GM18520 (cell line): ENCODE measurements around the gene LGALSL.

ENCODE experiments used
- ATAC-seq: cut with Tn5 transposase; IDR thresholded peaks from one replicate; pipeline ENCODE4 v1.9.1; 2021; ENCODE audit not compliant: unreplicated experiment

Gene LGALSL

GRCh38 chr2:64470071-64470470 is 16.1 kb downstream of the LGALSL start:
- ATAC-seq = no peak

- no peak for ATAC-seq
These were observed 16.9 kb downstream of the LGALSL start for GRCh38 chr2:64470766-64471295.

GRCh38 chr2:64471600-64471999 is 17.6 kb downstream of the LGALSL start:
- ATAC-seq = no peak

GRCh38 chr2:64472881-64473280 is 18.9 kb downstream of the LGALSL start:
- ATAC-seq = no peak

- no peak for ATAC-seq
These were observed 20.2 kb downstream of the LGALSL start for GRCh38 chr2:64474121-64474571.

GRCh38 chr2:64474636-64475035 is 20.7 kb downstream of the LGALSL start:
- ATAC-seq = no peak

GRCh38 chr2:64477037-64477436 is 23.1 kb downstream of the LGALSL start:
- no peak for ATAC-seq

- no peak for ATAC-seq
These were observed 24.0 kb downstream of the LGALSL start for GRCh38 chr2:64477979-64478378.

- no peak for ATAC-seq
These were observed 24.7 kb downstream of the LGALSL start for GRCh38 chr2:64478502-64479230.

GRCh38 chr2:64479259-64480117 is 25.5 kb downstream of the LGALSL start:
- no peak for ATAC-seq

GRCh38 chr2:64481665-64482064 is 27.7 kb downstream of the LGALSL start:
- no peak for ATAC-seq

GRCh38 chr2:64482243-64482642 is 28.3 kb downstream of the LGALSL start:
- no peak for ATAC-seq

GRCh38 chr2:64482765-64483504 is 29.0 kb downstream of the LGALSL start:
- ATAC-seq = no peak

- ATAC-seq = no peak
These were observed 31.4 kb downstream of the LGALSL start for GRCh38 chr2:64485331-64485730.

- no peak for ATAC-seq
These were observed 32.0 kb downstream of the LGALSL start for GRCh38 chr2:64485961-64486360.

GRCh38 chr2:64487256-64488049 is 33.5 kb downstream of the LGALSL start:
- no peak for ATAC-seq

GRCh38 chr2:64488050-64488974 is 34.4 kb downstream of the LGALSL start:
- peak; percentile 61 for ATAC-seq

GRCh38 chr2:64489081-64489751 is 35.3 kb downstream of the LGALSL start:
- no peak for ATAC-seq

GRCh38 chr2:64491426-64491825 is 37.5 kb downstream of the LGALSL start:
- ATAC-seq = no peak
